HG03457 (cell line): Measurements from ENCODE around the gene RPP40.
"Not testable (repeated sequence)": the region's sequence is repeated elsewhere in the genome, so short reads cannot be mapped to it uniquely, and the experiment has no call there.

Experiments
- ATAC-seq: cut with Tn5 transposase; IDR thresholded peaks from one replicate; pipeline ENCODE4 v1.9.1; 2021; ENCODE audit warnings: moderate number of reproducible peaks; ENCODE audit not compliant: unreplicated experiment

Gene RPP40

GRCh38 chr6:5003604-5004372, at the start of gene RPP40:
Gene RPP40 (minus strand): TSS chr6:5004037. CDS start chr6:5004002, 35 bp downstream.
- peak; percentile 95 for ATAC-seq

DNA sequence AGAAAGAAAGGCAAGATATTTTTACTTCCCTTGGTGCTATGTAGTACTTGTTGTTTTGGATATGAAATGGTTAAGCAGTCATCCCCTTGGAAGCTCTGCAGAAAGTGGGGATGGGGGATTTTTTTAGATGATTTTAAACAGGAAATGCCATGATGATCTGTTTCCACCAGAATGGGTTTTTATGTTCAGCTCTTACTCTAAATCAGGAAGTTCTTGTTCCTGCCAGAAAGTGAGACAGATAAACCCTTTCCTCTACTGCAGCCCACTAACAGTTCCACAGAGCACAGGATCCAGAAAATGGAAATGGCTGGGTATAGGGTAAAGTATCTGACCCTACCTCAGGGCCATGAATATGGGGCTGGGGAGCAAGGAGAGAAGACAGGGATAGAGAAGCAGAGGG, 49.2 kb upstream of the RPP40 start:
- no peak for ATAC-seq

- ATAC-seq: no peak
These were observed 47.6 kb upstream of the RPP40 start for GRCh38 chr6:5051394-5051793.

GRCh38 chr6:5050009-5050408, 46.2 kb upstream of the RPP40 start:
- no peak for ATAC-seq

DNA sequence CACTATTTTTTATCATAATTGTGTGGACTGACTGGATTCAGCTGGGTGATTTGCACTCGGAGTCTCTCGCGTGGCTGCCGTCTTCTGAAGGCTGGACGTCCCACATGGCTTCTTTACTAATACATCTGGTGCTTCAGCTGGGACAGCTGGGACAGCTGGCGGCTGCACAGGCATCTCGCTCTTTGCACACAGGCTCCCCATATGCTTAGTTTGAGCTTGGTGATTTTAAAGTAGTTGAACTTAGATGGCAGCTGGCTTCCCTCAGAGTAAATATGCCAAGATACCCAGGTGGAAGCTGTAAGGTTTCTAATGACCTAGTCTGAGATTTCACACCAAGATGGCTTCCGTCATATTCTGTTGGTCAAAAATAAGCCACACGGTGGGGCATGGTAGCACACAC, 42.6 kb upstream of the RPP40 start:
- ATAC-seq: no peak

DNA sequence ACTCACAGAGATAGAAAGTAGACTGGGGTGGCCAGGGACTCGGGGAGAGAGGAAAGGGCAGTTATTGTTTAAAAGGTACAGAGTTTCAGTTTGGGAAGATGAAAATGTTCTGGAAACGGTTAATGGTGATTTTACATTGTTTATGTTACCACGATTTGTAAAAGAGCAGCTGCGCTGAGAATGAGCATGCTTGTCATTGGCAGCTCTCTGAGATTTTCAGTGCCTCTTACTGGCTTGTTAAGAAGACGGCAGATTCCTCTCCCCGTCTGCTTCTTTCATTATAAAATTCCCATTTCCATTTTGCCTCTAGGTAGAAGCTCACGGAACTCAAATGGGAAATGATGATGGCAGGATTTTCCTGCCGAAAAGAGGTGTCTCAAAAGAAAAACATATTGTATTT, 41.6 kb upstream of the RPP40 start:
- no peak for ATAC-seq

DNA sequence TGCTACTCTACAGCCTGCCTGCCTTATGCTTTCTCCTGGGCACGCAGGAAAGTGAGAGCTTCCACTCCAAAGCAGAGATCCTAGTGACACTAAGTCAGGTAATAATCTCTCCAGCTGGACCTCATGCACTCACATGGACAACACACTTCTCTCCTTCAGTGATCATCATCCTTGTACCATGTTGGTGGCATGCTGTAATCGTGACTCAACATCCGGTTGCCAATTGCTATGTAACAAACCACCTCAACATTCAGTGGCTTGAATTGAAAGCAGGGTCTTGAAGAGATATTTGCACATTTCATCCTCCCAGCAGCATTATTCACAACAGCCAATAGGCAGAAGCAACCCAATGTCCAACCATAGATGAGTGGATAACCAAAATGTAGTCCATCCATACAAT, 41.0 kb upstream of the RPP40 start:
- no peak for ATAC-seq

GRCh38 chr6:5042436-5042835, 38.6 kb upstream of the RPP40 start:
- ATAC-seq: no peak

DNA sequence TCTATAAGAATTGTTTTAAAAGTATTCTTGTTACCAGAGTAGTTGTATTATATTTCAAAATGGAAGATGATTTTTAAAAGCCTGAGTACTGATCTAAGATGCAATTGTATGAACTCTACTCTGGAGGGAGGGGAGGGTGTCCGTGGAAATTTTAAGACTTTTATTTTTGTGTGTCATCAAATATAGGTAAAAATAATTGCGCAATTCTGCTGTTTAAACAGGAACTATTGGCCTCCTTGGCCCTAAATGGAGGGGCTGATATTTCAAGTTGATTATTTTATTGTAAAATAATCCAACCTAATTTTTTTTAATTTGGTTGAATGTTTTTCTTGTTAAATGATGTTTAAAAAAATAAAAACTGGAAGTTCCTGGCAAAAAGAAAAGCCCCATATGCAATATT, 38.1 kb upstream of the RPP40 start:
- no peak for ATAC-seq

GRCh38 chr6:5036269-5036668, 32.4 kb upstream of the RPP40 start:
- ATAC-seq: no peak

DNA sequence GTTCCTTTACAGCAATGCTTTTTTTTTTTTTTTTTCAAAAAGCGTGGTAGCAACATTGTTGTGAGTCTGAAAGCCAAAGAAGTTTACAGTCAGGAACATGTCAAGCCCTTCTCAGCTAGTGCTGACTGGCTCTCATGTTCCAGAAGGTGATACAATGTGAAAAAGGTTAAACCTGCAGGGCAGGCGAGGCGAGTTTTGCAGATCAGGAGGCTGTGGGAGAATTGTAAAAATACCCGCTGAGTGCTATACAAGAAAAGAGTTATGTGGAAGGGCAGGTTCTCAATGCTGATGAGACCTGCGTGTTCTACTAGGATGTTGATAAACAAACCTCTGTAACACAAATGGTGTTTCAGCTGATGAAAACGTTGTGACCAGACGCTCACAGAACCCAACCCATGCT, 30.9 kb upstream of the RPP40 start:
- ATAC-seq: no peak

GRCh38 chr6:5034328-5034727, 30.5 kb upstream of the RPP40 start:
- no peak for ATAC-seq

DNA sequence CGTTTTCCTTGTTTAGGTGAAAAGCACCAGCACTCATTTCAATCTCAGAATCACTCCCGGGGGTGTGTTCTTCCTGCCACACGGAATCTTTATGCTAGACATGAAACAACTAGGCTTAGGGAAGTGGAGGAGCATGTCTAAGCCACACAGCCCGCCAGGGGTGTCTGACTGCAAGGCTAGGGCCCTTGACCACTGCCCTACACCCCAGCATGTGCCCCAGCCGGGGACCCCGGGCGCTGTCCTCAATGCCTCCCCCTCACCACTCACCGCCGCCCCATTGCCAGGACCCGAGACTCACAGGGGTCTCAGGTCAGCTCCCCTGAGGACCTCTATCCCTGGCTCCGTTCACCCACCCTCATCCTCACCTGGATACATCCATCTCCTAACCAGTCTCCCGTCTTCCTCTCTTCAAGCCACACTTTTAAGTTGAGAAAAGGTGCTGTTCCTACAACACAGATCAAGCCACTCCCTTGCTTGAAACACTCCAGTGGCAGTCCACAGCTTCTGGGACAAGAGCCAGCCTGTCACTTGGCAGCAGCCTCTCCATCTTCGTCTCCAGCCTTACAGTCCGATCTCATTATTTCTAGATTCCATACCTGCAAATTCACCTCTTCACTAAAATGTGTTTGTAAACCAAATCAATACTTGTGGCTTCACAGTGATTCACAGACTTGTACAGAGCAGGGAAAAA, 29.5 kb upstream of the RPP40 start:
- ATAC-seq: not testable (repeated sequence)

GRCh38 chr6:5032706-5033105, 28.9 kb upstream of the RPP40 start:
- ATAC-seq: not testable (repeated sequence)

- no peak for ATAC-seq
These were observed 27.3 kb upstream of the RPP40 start for GRCh38 chr6:5031150-5031549.

- ATAC-seq: peak; percentile 92
These were observed 26.8 kb upstream of the RPP40 start for GRCh38 chr6:5030596-5031136.

- no peak for ATAC-seq
These were observed 25.8 kb upstream of the RPP40 start for GRCh38 chr6:5029609-5030008.

GRCh38 chr6:5028921-5029320, 25.1 kb upstream of the RPP40 start:
- no peak for ATAC-seq

DNA sequence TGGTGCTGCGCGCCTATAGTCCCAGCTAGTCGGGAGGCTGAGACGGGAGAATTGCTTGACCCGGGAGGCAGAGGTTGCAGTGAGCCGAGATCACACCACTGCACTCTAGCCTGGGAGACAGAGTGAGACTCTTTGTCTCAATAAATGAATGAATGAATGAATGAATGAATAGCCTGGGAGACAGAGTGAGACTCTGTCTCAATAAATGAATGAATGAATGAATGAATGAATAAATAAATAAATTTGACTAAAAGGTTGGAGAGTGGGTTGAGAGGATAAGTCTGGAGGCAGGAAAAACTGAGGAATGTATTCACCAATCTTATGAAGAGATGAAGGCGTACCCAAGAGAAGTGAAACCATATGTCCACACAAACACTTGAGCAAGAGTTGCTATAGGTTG, 24.5 kb upstream of the RPP40 start:
- ATAC-seq: no peak

GRCh38 chr6:5025911-5026819, 22.3 kb upstream of the RPP40 start:
- no peak for ATAC-seq

GRCh38 chr6:5023923-5024322, 20.1 kb upstream of the RPP40 start:
- no peak for ATAC-seq
